Epidermal melanocyte (primary cell): Measurements from ENCODE around the gene VIT.

Experiments
- DNase-seq: peaks from one replicate; pipeline ENCODE4 v3.0.0; 2011; ENCODE audit warnings: low spot score; ENCODE audit not compliant: insufficient read length

Gene VIT, protein sequence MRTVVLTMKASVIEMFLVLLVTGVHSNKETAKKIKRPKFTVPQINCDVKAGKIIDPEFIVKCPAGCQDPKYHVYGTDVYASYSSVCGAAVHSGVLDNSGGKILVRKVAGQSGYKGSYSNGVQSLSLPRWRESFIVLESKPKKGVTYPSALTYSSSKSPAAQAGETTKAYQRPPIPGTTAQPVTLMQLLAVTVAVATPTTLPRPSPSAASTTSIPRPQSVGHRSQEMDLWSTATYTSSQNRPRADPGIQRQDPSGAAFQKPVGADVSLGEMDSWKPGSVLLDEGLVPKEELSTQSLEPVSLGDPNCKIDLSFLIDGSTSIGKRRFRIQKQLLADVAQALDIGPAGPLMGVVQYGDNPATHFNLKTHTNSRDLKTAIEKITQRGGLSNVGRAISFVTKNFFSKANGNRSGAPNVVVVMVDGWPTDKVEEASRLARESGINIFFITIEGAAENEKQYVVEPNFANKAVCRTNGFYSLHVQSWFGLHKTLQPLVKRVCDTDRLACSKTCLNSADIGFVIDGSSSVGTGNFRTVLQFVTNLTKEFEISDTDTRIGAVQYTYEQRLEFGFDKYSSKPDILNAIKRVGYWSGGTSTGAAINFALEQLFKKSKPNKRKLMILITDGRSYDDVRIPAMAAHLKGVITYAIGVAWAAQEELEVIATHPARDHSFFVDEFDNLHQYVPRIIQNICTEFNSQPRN

DNA sequence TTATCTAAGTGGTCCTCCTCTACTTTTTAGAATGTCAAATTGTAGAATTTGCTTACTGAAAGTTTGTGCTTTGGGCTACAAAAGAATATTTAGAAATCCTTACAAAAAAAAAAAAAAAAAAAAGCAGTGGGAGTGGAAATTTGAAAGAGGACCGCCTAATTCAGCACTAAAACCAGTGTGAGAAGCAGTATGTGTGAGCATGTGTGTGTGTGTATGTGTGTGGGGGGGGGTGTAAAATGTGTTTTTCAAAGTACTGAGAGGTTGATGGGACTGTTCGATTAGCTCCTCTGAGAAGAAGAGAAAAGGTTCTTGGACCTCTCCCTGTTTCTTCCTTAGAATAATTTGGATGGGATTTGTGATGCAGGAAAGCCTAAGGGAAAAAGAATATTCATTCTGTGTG, at the start of gene VIT:
Gene VIT (plus strand): TSS at position 175 of the 400 bp plus-strand sequence. CDS start 19,664 bp downstream, outside the sequence.
- DNase-seq, result no peak

DNA sequence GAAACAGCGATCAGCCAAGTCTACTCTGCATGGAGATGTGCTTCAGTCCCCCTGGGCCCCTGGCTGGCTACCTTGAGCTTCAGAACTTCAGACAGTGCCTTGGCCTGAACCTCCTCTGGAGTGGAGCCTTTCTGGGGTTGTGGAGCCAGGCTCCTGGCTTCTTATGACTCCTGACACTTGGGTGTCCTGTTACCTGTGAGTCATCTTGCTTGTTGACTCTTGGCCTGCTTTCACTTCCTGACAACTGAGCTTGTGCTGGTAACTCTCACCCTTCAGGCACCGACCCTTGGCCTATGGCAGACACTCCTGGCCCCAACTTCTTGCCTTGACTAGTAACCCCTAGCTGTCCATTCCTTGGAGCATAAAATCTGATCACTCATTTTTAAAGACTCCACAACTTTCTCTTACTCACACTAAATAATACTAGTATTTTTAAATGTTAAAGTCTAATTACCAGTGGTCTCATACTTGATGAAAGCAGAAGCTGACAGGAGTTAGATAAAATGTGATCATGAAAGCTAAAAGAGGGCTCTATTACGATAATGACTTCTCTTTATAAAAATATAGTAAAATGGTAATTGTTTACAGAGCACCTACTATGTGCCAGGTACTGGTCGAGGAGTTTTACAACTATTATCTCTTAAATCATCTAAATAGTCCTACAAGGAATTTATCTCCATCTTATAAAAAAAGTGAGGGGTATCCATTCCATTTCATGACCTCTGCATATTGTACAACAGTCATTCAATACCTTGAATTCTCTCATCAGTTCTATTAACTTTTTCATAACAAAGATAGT, 46.3 kb upstream of the VIT start:
- no peak for DNase-seq

DNA sequence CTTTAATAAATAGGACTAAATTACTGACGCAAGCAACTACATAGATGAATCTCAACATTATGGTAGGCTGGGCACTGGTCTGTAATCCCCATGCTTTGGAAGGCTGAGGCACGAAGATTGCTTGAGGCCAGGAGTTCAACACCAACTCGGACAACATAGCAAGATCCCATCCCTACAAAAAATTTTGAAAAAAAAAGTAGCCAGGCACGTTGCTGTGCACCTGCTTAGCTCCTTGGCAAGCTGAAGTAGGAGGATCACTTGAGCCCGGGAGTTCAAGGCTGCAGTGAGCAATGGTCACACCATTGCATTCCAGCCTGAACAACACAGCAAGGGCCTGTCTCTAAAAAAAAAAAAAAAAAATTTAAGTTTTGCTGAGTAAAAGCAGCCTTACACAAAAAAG, 43.4 kb upstream of the VIT start:
- DNase-seq, result no peak

DNA sequence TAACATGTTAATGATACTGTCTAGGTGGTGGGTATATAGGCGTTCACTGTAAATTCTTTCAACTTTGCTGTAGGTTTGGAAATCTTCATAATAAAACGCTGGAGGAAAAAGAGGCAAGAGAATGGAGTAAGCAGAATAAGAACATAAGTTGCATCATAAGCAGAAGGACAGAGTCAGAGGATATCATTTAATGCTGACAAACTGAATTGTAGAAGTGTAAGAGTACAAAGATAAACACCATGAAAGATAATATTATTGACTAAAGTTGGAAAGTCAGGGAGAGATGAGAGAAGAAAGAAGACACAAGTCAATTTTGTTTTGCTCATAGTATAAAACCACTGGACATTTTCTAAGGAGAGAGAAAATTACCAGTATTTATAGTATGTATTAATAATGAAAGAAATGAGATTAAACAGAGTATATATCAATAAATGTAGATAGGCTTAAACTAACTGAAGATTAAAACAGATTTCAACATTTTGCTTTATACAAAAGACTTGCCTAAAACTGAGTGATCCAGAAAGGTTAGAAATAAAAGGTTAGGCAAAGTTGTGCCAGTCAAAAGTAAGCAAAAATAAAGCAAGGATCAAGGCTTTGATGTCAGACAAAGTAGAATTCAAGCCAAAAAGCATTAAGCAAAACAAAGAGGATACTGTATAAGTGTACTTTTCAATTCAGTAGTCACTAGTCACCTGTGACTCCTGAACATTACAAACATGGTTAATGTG, 42.4 kb upstream of the VIT start:
- no peak for DNase-seq

DNA sequence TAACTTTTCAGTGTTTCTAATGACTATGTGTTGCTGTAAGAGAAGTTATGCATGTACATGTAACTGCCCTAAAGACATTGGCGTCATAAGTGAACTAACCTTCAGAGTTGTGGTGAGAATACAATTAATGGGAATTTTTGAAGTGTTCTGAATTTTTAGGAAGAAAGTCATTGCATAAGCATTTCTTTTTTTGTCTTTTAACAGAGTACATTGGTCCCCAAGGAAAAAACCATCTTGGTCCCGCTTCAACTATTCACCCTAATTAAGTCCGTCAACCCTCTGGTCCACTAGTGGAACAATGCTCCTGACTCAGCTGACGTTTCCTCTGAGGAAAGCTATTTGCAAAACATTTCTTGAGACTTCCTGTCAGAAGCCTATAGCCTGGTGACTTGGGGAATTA, 41.1 kb upstream of the VIT start:
- DNase-seq, result no peak

DNA sequence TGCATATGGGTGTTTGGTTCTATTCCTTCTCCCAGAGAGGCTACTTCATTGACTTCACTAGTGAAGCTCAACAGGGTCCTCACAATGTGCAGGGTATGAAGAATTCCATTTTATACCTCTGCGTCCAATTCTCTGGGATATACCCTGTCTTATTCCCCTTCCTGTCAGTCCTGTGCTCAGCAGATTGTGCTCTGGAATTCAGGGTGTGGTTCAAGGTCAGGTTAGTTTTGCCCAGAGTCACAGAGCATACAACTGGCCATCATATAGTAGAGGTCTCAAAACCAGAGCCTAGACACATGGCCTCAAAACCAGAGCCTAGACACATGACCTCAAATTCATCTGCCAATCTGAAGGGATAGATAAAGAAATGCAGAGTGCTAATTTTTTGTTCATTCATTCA, 38.8 kb upstream of the VIT start:
- no peak for DNase-seq

DNA sequence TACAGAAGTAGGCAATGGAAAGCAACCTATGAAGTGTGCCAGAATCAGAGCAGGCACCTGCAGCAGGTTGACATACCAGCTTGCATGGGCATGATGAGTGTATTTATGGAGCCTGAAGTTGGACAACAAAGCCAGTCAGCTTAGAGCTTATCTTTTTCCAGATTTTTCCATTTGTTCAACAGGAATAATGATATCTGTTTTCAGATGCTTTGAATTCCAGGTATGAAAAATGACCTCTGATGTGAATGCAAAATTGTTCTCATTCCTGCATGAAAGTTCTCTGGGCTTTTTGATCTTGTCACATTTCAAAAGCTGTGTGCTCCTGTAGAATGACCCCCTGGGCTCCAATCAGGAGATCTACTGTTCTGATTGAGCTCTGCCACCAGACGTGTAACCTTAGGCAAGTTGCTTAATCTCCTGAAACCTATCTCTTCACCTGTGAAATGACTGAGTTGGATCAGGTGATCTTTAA, 38.2 kb upstream of the VIT start:
- DNase-seq, result no peak

DNA sequence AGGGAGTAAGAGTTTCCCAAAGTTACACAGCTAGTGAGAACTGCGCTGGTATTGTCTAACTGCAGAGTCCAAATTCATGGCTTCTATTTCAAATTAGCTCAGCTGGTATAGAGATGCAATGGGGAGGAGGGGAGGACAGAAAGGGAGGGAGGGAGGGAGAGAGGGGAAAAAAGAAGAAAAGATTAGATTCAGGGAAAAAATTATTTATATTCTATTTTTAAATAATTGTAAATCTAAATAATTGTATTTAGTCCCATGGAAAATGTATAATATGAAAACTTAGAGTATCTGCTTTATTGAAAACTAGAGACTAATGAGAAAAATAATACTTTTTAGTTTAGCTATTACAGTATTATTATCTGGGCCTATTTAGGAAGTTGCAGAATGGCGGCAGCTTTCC, 37.3 kb upstream of the VIT start:
- no peak for DNase-seq

DNA sequence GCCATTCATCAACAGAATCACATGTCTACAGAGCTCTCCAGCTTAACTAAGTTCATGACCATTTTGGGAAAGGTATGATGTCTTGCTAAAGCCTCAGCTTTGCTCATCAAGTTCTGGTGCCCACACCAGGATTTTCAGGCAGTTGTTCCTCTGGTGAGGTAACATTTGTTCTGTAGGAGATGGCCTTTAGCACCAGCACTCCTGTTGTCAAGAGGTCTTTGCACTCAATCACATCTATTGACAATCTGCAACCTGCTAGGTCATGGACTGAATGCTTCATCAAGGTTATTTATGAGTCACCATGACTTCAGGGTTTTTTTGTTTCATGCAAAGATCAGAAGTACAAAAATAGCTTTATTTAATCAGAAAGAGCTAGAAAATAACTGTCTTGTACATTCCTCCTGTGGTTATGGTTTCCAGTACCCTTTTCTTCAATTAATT, 36.6 kb upstream of the VIT start:
- no peak for DNase-seq

DNA sequence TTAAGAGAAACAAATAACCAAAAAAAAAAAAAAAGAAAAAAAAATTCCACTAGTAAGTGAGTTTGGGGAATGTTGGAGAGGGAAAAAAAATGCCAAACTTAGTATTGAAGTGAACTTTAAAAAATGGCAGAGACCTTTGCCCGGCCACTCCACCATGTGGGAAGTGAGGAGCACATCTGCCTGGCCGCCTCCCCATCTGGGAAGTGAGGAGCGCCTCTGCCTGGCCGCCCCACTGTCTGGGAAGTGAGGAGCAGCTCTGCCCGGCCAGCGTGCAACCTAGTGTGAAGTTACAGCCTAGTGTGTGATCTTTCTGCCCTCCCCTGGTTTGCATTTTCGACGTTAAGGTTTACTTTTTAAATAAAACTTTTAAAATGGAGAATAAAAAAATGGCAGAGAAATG, 33.9 kb upstream of the VIT start:
- no peak for DNase-seq

DNA sequence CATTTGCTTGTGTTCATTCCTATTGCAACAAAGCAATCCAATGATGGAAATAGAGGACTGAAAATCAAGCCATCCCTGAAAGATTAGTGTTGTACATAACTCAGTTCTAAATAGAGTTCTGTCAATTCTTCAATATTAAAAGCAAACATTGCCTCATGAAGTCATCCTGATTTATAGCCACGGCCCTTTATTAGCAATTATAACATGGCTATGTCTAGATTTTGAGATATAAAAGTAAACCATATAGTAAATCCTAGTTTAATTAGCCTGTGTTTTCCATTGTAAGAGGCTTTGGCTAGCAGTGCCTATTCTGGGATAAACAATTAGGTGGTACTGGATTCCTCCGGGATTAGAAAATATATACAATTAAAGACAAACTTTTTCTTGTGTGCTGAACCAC, 33.2 kb upstream of the VIT start:
- no peak for DNase-seq

DNA sequence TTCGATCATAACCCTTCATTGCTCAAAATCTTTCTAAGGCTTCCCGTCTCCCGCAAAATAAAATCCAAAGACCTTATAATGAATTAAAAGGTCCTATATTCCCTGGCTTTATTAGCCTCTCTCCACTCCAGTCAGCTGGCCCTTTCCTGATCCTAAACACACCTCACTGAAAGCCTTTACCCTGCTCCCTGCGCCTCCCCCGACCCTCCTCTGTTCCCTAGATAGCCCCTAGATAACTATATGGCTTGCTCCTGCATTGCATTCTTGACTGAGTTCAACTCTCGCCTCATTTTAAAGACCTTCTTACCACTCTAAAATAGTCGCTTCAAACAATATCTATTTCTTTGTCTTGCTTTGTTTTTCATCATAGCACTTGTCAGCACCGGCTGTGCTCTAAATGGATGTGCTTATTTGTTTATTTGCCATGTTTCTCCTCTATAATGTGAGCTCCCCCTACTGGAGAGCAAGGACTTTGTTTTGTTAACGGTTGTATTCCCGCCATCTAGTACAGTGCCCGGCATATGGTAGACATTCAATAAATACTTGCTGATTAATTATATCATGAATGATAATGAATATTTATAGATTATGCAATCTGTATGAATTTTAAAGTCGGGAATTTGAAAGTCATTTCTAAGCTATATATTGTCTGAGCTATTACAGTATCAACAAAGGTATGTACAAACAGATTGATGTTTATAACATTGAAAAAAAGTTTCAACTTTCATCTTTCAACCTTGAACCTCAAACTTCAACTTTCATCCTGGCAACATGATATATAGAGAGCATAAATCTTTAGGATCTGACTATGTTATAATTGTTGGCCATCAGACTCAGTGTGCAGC, 32.4 kb upstream of the VIT start:
- no peak for DNase-seq

DNA sequence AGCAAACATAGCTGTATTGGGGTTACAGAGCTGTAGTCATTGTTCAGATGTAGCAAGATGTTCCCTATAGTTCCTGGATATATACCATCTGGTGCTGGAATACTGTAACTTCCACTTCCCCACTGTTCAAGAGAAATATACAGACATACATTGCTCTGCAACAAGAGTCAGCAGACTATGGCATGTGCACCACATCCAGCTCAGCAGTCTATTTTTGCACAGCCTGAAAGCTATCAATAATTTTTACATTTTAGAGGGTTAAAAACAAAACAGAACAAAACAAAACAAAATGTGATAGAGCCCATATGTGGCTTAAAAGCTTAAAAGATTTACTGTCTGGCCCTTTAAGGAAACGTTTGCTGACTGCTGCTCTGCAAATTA, 31.8 kb upstream of the VIT start:
- DNase-seq, result no peak

DNA sequence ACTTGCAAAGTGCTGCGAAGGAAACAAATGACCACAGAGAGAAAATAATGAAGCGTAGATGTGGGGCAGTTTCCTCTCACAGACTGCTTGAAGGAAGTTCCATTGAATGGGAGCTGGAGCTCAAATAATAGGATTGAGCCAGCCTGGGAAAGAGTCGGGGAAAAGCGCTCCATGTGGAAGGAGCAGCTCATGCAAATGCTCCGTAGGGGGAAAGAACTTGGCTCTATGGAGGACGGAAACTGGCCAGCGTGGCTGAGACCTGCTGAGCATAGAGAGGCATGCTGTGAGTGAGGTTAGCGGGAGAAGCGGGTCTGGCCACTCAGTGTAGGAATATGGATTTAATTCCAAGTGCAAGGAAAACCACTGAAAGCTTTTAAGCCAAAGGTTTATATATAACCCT, 28.6 kb upstream of the VIT start:
- DNase-seq, result no peak

DNA sequence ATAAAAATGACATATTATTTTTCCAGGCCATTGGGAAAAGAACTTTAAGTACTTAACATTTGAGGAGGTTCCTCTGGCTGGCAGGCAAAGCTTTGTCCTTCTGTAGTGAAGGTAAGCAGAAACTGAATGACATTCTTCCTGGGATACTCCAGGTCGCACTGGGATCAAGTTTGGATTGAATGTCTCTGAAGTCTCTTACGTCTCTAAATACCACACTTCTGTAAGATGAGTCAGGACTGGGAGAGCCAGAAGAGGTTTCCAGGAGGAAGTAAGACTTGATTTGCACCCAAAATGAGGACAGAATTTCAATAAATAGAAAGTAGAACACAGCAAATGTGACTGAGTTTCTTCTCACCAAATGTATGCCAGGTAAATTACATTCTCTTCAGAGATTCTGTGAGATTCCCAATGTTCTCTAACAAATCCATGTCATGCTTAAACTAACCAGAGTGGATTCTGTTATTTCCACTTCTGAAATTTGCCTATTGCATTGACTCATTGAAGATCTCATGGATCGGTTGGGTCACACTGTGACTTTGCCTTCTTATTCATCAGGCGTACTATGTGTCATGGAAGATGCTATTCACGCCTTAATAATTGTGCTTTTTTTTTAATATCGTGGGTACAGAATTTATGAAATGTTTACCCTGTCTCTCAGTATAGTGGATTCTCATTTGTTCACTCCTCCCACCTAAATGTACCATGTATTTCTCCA, 25.5 kb upstream of the VIT start:
- DNase-seq, result no peak

DNA sequence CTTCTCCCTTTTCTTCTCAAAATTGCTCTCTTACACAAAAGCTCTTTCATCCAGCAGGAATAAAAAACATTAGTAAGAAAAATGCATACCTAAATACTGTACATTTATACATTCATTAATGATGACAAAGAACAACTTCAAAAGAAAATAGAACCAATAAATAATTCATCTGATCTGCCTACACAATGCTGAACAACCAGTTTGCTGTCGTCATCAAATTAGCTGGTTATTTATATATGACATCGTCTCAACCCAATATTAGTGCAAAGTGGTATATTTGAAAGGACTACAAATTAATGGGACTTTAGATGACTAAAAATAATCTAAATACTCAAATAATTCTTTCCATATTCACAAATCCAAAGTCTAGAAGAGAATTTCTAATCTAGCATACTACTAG, 24.8 kb upstream of the VIT start:
- DNase-seq, result no peak

DNA sequence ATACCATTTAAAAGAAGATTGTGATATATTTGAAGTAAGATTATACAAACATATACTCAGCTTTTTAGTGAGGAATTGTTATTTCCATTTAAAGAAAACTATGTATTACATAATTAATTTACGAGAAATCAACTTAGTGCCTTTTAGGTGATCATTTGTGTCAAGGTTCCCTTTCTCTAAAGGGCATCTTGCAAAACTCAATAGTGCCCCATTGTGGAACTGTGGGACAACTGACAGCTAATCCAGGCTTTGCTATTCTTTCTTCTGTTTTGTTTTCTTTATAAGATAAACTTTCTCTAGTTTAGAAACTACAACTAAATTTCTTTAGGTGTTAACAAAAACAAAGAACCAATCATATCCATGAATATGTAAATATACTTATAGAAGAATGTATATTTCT, 24.3 kb upstream of the VIT start:
- DNase-seq, result no peak

DNA sequence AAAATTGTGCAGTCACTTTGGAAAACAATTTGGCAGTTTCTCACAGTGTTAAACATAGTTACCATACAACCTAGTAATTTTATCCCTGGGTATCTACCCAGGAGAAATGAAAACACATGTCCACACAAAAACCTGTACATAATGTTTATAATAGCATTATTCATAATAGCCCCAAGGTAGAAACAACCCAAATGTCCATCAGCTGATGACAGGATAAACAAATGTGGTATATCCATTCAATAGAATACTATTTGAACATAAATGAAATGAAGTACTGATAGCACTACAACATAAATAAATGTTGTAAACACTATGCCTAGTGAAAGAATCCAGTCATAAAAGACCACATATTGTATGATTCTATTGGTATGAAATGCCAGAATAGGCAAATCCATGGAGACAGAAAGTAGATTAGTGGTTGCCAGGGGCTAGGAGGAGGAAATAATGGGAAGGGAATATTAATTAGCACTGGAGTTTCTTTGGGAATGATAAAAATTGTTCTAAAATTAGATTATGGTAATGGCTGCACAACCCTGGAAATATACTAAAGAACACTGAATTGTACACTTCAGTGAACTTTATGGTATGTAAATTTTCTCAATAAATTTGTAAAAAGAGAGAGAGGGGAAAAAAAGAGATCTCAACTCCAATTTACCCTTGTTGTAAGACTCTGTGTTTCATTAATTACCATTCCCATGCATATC, 20.8 kb upstream of the VIT start:
- no peak for DNase-seq

DNA sequence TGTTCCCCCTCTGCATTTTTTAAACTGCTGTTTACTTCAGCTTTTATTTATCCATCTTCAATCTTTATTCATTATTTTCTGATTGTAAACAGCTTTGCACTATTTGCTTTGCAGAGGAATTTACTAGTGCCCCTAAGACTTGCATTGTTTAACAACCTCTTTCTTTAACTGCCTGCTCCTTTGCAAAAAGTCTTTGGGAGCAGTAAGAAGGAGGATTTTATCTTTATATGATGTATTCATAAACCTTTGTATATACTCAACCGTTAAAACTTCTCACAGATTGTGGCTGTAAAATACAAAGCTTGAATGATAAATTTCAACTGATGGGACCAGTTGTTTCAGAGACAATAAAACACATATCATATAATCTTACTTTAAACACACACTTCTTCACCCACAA, 20.1 kb upstream of the VIT start:
- no peak for DNase-seq
